Mucosa of rectum (tissue), 2 donors: ENCODE data around the gene ADCY1.

ENCODE experiments used
- H3K27ac ChIP-seq, 2 donors: one replicate each; pipeline ENCODE4 v1.7.0; 2013; ENCODE audit warnings: inconsistent platforms in 2 of 2, low read depth in 2 of 2, low read length in 2 of 2
- H3K27me3 ChIP-seq, 2 donors: one replicate each; pipeline ENCODE4 v1.7.0; 2013; ENCODE audit warnings: low read length in 2 of 2; ENCODE audit not compliant: control insufficient read depth in 2 of 2, insufficient read depth in 2 of 2
- H3K36me3 ChIP-seq, 2 donors: one replicate each; pipeline ENCODE4 v1.7.0; 2013; ENCODE audit warnings: low read length in 2 of 2; ENCODE audit not compliant: control insufficient read depth in 2 of 2, insufficient read depth in 2 of 2
- H3K4me1 ChIP-seq, 2 donors: one replicate each; pipeline ENCODE4 v1.7.0; 2013; ENCODE audit warnings: low read length in 2 of 2, mild to moderate bottlenecking in 1 of 2; ENCODE audit not compliant: control insufficient read depth in 2 of 2, insufficient read depth in 2 of 2
- H3K4me3 ChIP-seq, 2 donors: one replicate each; pipeline ENCODE4 v1.7.0; 2013; ENCODE audit warnings: low read length in 2 of 2
- H3K9ac ChIP-seq, 2 donors: one replicate each; pipeline ENCODE4 v1.7.0; 2013; ENCODE audit warnings: low read length in 2 of 2, low read depth in 1 of 2, mild to moderate bottlenecking in 1 of 2
- H3K9me3 ChIP-seq, 2 donors: one replicate each; pipeline ENCODE4 v1.7.0; 2013; ENCODE audit warnings: low read length in 2 of 2; ENCODE audit not compliant: control insufficient read depth in 2 of 2
- donor health status: healthy.
- donor health status: Normal muscosa, but diverticular disease.

ADCY1 gene

GRCh38 chr7:45702751-45703150 lies 128.6 kb downstream of the ADCY1 start:
- Histone ChIP-seq H3K4me1 (no peaks in the 10 kb centered on the region), H3K4me3 (no peak overlapping the region), H3K36me3 (no peaks in the 10 kb centered on the region), H3K27ac (no peak overlapping the region), H3K9ac (no peak overlapping the region), H3K27me3 (no peaks in the 10 kb centered on the region), H3K9me3 (no peaks in the 10 kb centered on the region)

- H3K9ac ChIP-seq: no peak overlapping the region
- H3K9me3 ChIP-seq: no peaks in the 10 kb centered on the region
- no peaks in the 10 kb centered on the region for H3K27me3 ChIP-seq
- H3K4me3 ChIP-seq: no peak overlapping the region
- no peaks in the 10 kb centered on the region for H3K4me1 ChIP-seq
- H3K36me3 ChIP-seq: no peaks in the 10 kb centered on the region
- H3K27ac ChIP-seq: no peak overlapping the region
Measured at GRCh38 chr7:45703373-45703821, 129.2 kb downstream of the ADCY1 start.

DNA sequence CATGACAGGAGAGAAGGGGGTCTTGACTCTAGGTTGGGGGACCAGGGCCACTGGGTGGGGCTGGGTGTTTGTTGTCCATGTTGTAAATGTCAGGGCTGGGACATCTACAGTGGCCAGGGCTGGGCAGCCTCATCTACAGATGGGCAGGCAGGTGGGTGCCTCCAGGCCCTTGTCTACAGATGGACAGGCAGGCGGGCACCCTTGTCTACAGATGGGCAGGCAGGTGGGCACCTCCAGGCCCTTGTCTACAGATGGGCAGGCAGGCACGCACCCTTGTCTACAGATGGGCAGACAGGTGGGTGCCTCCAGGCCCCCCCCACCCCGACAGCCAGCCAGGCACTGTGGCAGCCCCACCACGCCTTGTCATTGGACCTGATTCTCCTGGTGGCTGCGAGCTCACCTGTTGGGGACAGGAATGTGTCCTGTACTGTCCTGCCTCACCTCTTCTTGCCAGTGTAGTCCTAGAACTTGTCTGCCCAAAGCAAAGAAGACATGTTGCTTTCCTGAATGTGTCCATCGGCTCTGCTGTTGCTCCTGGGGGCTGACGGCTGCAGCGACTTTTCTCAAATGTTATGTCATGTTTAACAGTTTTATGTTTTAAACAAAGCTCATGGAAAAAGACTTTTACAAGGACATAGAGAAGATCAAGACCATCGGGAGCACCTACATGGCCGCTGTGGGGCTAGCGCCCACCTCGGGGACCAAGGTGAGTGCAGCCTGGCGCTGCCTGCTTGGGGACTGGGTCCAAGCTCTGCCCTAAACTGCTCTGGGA lies 129.9 kb downstream of the ADCY1 start:
- H3K36me3 ChIP-seq: no peaks in the 10 kb centered on the region
- H3K9me3 ChIP-seq: no peaks in the 10 kb centered on the region
- H3K4me1 ChIP-seq: no peaks in the 10 kb centered on the region
- no peak overlapping the region for H3K9ac ChIP-seq
- no peaks in the 10 kb centered on the region for H3K27me3 ChIP-seq
- H3K27ac ChIP-seq: no peak overlapping the region
- no peak overlapping the region for H3K4me3 ChIP-seq

GRCh38 chr7:45704683-45705016 lies 130.5 kb downstream of the ADCY1 start:
- no peak overlapping the region for H3K27ac ChIP-seq
- H3K9me3 ChIP-seq: no peaks in the 10 kb centered on the region
- H3K4me3 ChIP-seq: no peak overlapping the region
- no peak overlapping the region for H3K9ac ChIP-seq
- no peaks in the 10 kb centered on the region for H3K36me3 ChIP-seq
- H3K27me3 ChIP-seq: no peaks in the 10 kb centered on the region
- H3K4me1 ChIP-seq: no peaks in the 10 kb centered on the region

DNA sequence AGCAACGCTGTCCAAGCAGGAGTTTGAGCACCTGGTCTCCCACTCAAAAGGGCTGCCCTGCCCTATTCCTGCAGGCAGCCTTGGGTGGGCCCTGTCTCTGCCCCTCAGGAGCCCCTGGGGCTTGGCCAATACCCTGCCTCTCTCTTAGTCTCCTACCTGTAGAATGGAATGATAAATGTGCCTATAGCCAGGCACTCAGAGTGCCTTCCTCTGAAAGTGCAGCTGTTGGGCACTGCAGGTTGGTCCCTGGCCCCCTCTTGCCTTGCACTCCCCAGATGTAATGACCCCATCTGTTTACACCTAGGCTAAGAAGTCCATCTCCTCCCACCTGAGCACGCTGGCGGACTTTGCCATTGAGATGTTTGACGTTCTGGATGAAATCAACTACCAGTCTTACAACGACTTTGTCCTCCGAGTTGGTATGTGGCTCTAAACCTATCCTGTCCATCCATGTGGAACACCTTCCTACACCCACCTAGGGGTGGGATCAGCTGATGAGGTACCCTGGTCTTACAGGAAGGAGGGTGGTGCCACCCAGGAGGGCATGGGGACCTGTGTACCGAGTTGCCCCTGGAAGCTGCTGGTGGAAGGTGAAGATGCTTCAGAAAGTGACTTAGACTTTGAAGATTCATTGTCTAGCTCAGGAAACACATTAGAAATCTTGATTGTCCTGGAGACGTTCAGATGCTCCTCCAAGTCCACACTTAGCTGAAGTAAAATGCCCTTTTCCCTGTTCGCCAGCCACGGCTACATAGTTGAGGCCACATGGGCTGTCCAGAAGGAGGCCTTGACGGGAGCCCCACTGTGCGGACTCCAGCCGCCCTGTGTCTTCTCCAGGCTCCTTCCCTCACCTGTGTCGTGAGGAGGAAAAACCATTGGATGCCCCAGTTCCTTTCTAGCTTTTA lies 134.1 kb downstream of the ADCY1 start:
- Histone ChIP-seq H3K4me1 (no peaks in the 10 kb centered on the region), H3K4me3 (no peak overlapping the region), H3K9ac (no peak overlapping the region), H3K27me3 (no peaks in the 10 kb centered on the region), H3K27ac (no peak overlapping the region), H3K36me3 (no peaks in the 10 kb centered on the region), H3K9me3 (no peaks in the 10 kb centered on the region)

DNA sequence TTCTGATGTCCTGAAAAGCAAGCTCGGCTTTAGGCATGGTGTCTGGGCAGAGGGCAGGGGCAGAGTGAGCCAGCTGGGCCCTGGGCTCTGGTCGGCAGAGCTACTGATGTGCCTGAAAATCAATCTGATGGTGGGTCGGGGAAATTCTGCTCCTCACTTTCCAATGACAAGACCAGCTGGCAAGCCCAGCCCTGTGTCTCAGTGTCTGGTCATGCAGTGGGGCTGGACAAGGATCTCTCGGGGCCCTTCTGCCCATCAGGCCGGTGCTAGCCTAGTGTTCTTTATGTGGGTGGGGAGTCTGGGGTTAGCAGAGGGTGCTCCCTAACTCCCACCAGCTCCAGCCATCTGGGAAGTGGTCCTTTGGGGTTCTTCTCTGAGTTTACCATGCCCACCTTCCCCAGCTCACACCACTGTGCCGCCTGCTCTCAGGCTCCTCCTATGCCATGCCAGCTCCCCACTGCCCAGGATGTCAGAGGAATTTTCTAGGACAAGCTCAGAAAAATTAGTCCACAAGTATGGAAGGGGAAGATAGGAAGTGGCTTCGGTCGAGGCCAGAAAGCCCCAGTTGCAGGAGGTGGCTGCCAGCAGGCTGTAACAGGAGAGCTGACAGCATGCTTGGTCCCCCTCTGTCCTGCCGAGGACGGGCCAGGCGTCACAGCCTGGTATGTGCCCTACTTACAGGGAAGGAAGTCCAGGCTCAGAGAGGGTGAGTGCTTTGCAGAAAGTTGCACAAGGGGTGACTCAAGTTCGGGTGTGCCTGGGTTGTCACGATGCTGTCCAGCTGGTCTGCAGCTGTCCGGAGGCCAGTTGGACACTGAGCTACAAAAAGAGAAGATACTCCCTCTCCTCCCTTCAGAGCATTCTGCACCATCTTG lies 135.2 kb downstream of the ADCY1 start:
- no peaks in the 10 kb centered on the region for H3K36me3 ChIP-seq
- no peaks in the 10 kb centered on the region for H3K27me3 ChIP-seq
- H3K9ac ChIP-seq: no peak overlapping the region
- H3K4me1 ChIP-seq: no peaks in the 10 kb centered on the region
- H3K27ac ChIP-seq: no peak overlapping the region
- H3K4me3 ChIP-seq: no peak overlapping the region
- H3K9me3 ChIP-seq: no peaks in the 10 kb centered on the region

DNA sequence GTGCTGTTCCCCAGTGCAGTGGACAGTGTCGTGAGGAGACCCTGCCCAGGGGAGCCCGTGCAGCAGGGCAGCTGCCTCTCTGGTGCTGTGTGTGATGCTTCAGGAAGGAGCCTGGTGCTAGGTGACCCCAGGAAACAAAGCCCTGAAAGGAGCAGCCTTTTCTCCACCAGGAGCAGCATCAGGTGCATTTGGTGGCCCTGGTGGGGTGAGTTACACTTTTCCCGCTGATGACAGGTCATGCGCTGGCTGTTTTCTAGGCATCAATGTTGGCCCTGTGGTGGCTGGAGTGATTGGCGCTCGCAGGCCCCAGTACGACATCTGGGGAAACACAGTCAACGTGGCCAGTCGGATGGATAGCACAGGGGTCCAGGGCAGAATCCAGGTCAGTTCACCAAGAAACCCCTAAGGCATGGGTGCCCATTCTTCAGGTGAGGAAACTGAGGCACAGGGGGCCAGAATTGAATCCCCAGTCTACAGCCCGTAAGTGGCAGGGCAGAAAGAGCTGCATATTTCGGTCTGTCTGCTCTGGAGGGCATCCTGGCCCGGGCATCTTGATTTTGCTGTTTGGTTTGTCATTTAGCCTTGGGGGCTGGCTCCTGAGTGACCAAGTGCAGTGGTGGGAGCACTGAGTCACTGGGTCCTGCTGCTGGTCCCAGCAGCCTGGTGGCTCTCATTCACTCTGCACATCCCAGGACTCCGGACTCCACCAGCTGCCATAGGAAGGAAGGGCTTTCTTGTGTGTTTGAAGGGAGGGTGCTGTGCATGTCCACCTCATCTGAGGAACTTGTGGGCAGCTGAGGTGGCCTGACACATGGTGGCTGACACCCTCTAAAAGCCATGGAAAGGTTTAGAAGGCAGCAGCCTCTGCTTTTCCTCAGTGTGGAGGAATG lies 136.3 kb downstream of the ADCY1 start:
- Histone ChIP-seq H3K4me1 (no peaks in the 10 kb centered on the region), H3K36me3 (no peaks in the 10 kb centered on the region), H3K27ac (no peak overlapping the region), H3K27me3 (no peaks in the 10 kb centered on the region), H3K4me3 (no peak overlapping the region), H3K9ac (no peak overlapping the region), H3K9me3 (no peaks in the 10 kb centered on the region)

- no peak overlapping the region for H3K27ac ChIP-seq
- H3K4me1 ChIP-seq: no peaks in the 10 kb centered on the region
- H3K9me3 ChIP-seq: no peaks in the 10 kb centered on the region
- no peaks in the 10 kb centered on the region for H3K36me3 ChIP-seq
- H3K4me3 ChIP-seq: no peak overlapping the region
- H3K27me3 ChIP-seq: no peaks in the 10 kb centered on the region
- no peak overlapping the region for H3K9ac ChIP-seq
Measured at GRCh38 chr7:45711161-45711490, 137.0 kb downstream of the ADCY1 start.

- no peaks in the 10 kb centered on the region for H3K27me3 ChIP-seq
- H3K9me3 ChIP-seq: no peaks in the 10 kb centered on the region
- H3K27ac ChIP-seq: no peak overlapping the region
- H3K4me1 ChIP-seq: no peaks in the 10 kb centered on the region
- H3K36me3 ChIP-seq: no peaks in the 10 kb centered on the region
- no peak overlapping the region for H3K9ac ChIP-seq
- H3K4me3 ChIP-seq: no peak overlapping the region
Measured at GRCh38 chr7:45712057-45712689, 138.0 kb downstream of the ADCY1 start.
